ENCODE measurements around the gene OR2AP1. TPM values are rescaled to one million over a fixed set of nuclear protein-coding genes. Genes with fewer than 3 reads are reported as not detected.

OR2AP1 gene
- total and polyA plus RNA-seq, 2 donors (not counting 1 experiment from before 2014, with no cell fraction given): not detected

DNA sequence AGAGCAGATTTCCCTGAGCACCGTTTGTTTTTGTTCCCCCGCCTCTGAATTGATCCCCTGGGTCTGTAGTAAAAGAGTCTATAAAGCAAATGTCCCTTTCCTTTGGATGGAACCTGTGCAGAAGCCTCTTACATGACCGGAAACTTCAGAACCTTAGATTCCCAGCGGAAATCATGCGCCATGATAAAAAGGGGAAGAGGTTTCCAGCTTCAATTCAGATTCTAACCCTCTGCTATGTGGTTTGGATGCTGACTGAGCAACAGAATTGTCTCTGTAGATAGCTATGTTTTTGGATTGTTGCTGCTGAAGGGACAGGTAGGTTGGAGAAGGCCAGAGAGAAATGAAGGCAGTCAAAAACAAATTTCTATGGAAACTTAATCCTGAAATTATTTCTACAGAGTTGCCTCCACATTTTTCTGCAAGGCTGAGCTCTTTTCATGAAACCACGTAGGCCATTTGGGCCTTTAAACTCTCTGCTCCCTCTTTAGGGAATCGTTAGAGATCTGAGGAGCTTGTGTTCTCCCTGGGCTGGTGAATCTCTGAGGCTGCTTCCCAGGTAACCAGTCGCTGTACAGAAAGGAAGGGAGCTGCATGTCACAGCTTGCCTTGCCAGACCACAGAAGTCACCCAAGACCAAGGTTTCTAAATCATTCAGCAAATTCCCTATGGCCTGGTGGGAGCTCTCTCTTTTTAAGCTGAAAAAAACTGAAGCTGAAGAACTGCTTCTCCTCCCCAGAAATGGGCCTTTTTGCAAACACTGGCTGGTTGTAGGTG, 35.7 kb downstream of the OR2AP1 start:
- Histone ChIP-seq H3K9me3 (ENCODE audit: control insufficient read depth, insufficient read depth, low read depth, low read length) (no peaks in the 10 kb centered on the region), H4K20me1 (ENCODE audit: control insufficient read depth, extremely low read depth, insufficient read depth, low read length) (no peaks in the 10 kb centered on the region), H2AFZ (ENCODE audit: low read length) (no peak overlapping the region), H3K4me3 (replicated peaks in 1 of 4; ENCODE audit: control extremely low read depth in 1 of 4, insufficient read depth in 1 of 4, low read depth in 3 of 4, low read length in 4 of 4) (no peak overlapping the region), H3K9ac (ENCODE audit: insufficient read depth, low read length) (no peak overlapping the region), H3K27me3 (ENCODE audit: control insufficient read depth, insufficient read depth, low read length) (no peaks in the 10 kb centered on the region), H3K79me2 (ENCODE audit: control insufficient read depth, insufficient read depth, low read length) (no peaks in the 10 kb centered on the region), H3K4me2 (ENCODE audit: extremely low read depth, insufficient read depth, low read length) (no peak overlapping the region), H3K4me1 (ENCODE audit: control insufficient read depth, extremely low read depth, insufficient read depth, low read length) (no peaks in the 10 kb centered on the region), H3K36me3 (ENCODE audit: control insufficient read depth, insufficient read depth, low read length) (no peaks in the 10 kb centered on the region), H3K27ac (ENCODE audit: insufficient read depth, low read length) (no peak overlapping the region)
- TF ChIP-seq EZH2 (IDR thresholded peaks at IDR 0.05; ENCODE audit: low read length, missing control alignments): no peak
- TF ChIP-seq, protein P1, sequence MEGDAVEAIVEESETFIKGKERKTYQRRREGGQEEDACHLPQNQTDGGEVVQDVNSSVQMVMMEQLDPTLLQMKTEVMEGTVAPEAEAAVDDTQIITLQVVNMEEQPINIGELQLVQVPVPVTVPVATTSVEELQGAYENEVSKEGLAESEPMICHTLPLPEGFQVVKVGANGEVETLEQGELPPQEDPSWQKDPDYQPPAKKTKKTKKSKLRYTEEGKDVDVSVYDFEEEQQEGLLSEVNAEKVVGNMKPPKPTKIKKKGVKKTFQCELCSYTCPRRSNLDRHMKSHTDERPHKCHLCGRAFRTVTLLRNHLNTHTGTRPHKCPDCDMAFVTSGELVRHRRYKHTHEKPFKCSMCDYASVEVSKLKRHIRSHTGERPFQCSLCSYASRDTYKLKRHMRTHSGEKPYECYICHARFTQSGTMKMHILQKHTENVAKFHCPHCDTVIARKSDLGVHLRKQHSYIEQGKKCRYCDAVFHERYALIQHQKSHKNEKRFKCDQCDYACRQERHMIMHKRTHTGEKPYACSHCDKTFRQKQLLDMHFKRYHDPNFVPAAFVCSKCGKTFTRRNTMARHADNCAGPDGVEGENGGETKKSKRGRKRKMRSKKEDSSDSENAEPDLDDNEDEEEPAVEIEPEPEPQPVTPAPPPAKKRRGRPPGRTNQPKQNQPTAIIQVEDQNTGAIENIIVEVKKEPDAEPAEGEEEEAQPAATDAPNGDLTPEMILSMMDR (conservative IDR thresholded peaks at IDR 0.05 in 1 of 2, IDR thresholded peaks at IDR 0.05 in 1 of 2; ENCODE audit: low read depth in 1 of 2, low read length in 2 of 2): no peak
- no peak for DNase-seq (ENCODE audit: low read depth in 2 of 2)

DNA sequence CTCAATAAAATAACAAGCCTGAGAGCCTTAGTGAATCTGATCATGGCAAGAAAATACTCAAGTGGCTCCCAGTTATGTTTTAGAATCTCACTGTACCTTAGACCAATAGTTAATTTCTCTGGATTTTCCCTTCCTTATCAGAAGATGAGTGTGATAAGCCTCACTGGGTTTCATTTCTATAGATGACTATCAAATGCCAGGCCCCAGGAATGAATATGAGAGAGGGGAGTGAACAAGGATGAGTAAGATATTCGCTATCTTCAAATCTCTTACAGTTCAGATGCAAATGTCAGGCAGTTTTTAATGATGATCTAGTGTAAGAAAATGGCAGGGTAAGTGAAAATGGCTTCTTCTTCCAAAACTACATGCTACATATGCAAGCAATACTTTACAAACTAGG, 38.3 kb downstream of the OR2AP1 start:
- Histone ChIP-seq H4K20me1 (ENCODE audit: control insufficient read depth, extremely low read depth, insufficient read depth, low read length) (no peaks in the 10 kb centered on the region), H3K27me3 (ENCODE audit: control insufficient read depth, insufficient read depth, low read length) (no peaks in the 10 kb centered on the region), H3K79me2 (ENCODE audit: control insufficient read depth, insufficient read depth, low read length) (no peaks in the 10 kb centered on the region), H3K27ac (ENCODE audit: insufficient read depth, low read length) (no peak overlapping the region), H3K4me1 (ENCODE audit: control insufficient read depth, extremely low read depth, insufficient read depth, low read length) (no peaks in the 10 kb centered on the region), H3K36me3 (ENCODE audit: control insufficient read depth, insufficient read depth, low read length) (no peaks in the 10 kb centered on the region), H3K4me3 (replicated peaks in 1 of 4; ENCODE audit: control extremely low read depth in 1 of 4, insufficient read depth in 1 of 4, low read depth in 3 of 4, low read length in 4 of 4) (no peak overlapping the region), H3K4me2 (ENCODE audit: extremely low read depth, insufficient read depth, low read length) (no peak overlapping the region), H3K9me3 (ENCODE audit: control insufficient read depth, insufficient read depth, low read depth, low read length) (no peaks in the 10 kb centered on the region), H2AFZ (ENCODE audit: low read length) (no peak overlapping the region), H3K9ac (ENCODE audit: insufficient read depth, low read length) (no peak overlapping the region)
- no peak for TF ChIP-seq EZH2 (IDR thresholded peaks at IDR 0.05; ENCODE audit: low read length, missing control alignments)
- TF ChIP-seq, protein P1 (conservative IDR thresholded peaks at IDR 0.05 in 1 of 2, IDR thresholded peaks at IDR 0.05 in 1 of 2; ENCODE audit: low read depth in 1 of 2, low read length in 2 of 2): no peak
- DNase-seq (ENCODE audit: low read depth in 2 of 2): no peak

DNA sequence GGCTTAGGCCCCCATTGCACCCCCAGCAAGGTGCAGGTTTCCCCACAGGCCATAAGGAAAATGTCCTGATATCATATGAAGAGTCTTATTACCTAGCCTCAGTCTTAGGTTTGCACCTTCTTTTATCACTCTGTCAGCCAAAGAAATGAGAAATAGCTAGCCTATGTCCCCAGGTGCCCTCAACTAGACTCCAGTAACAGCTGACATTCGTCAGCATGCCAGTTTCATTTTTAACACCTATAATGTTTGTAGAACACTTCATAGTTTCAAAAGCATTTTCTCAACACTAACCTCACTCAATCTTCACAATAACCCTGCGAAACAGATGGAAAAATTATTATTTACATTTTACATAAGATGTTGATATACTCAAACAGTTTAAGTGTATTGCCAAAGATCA, 40.4 kb downstream of the OR2AP1 start:
- TF ChIP-seq, protein P1 (conservative IDR thresholded peaks at IDR 0.05 in 1 of 2, IDR thresholded peaks at IDR 0.05 in 1 of 2; ENCODE audit: low read depth in 1 of 2, low read length in 2 of 2): no peak
- no peak for TF ChIP-seq EZH2 (IDR thresholded peaks at IDR 0.05; ENCODE audit: low read length, missing control alignments)
- Histone ChIP-seq H2AFZ (ENCODE audit: low read length) (no peak overlapping the region), H4K20me1 (ENCODE audit: control insufficient read depth, extremely low read depth, insufficient read depth, low read length) (no peaks in the 10 kb centered on the region), H3K9me3 (ENCODE audit: control insufficient read depth, insufficient read depth, low read depth, low read length) (no peaks in the 10 kb centered on the region), H3K4me2 (ENCODE audit: extremely low read depth, insufficient read depth, low read length) (no peak overlapping the region), H3K36me3 (ENCODE audit: control insufficient read depth, insufficient read depth, low read length) (no peaks in the 10 kb centered on the region), H3K4me1 (ENCODE audit: control insufficient read depth, extremely low read depth, insufficient read depth, low read length) (no peaks in the 10 kb centered on the region), H3K79me2 (ENCODE audit: control insufficient read depth, insufficient read depth, low read length) (no peaks in the 10 kb centered on the region), H3K27me3 (ENCODE audit: control insufficient read depth, insufficient read depth, low read length) (no peaks in the 10 kb centered on the region), H3K4me3 (replicated peaks in 1 of 4; ENCODE audit: control extremely low read depth in 1 of 4, insufficient read depth in 1 of 4, low read depth in 3 of 4, low read length in 4 of 4) (no peak overlapping the region), H3K9ac (ENCODE audit: insufficient read depth, low read length) (no peak overlapping the region), H3K27ac (ENCODE audit: insufficient read depth, low read length) (no peak overlapping the region)
- DNase-seq (ENCODE audit: low read depth in 2 of 2): no peak
